ENCODE measurements around the gene PER2. TPM values are rescaled to one million over a fixed set of nuclear protein-coding genes. Genes with fewer than 3 reads are reported as not detected.

Gene PER2
- total and polyA plus RNA-seq, 2 donors (not counting 3 experiments of a cell fraction or from before 2014, with no cell fraction given), result 0.86 to 3.8 TPM

DNA sequence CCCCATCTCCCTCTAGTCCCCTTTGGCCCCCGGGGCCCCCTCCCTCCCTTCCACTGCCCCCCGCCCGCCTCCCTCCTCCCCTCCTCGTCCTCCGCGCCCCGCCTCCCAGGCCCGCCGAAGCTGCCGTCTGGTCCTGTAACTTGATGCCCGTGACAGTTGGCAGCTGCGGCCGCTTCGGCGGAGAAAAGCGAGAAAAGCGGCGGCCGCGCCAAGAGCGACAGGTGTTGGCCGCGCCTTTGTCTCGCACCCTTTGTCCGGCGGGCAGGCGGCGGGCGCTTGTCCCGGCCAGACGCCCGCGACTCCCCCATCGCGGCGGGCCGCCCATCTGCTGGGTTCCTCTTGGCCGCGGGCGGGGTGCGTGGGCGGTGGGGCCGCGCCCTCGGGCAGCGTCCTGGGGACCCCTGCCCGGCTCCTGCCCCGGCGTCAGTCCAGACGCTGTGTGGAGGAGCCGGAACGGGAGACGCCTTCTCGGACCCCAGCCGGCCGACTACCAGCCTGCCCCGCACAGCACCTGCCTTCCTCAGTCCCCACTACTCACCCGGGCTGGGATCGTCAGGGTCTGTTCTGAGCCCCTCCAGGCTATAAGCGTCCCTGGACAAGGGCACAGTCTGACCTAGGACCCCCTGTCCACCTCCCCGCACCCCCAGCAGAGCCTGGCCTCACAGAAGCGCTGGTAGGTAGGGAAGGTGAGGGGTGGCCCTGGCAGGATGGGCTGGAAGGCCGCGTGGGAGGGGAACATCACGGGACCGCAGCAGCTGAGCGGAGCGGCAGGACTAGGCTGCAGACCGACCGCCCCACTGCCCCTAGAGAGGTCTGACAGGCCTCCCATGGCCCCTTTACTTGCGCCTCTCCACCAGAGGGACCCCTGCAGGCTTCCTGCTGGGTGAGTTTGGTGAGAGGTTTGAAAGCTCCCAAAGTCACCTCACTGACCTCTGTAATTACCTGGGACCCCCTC, 47.4 kb downstream of the PER2 start:
- no TSS peak for BruUV-seq (replicated peaks)
- CTCF ChIA-PET, result interaction anchor here (2.5 kb wide), 1 partner anchor 23 kb away, joined by 13 read pairs; no protein-coding TSS in a partner anchor
- intact Hi-C loops (cut with micrococcal nuclease), result loop anchor here (1.0 to 10.0 kb wide), 3 partner anchors 22 to 566 kb away; partner anchors contain the start of gene UBE2F

More for the DNA sequence above, 47.4 kb downstream of the PER2 start:
- Histone ChIP-seq H3K27me3 (ENCODE audit: control insufficient read depth in 2 of 2, insufficient read depth in 2 of 2, low read length in 2 of 2) (peaks cover 7 to 12% of the 10 kb centered on the region in 2 experiments), H3K9ac (replicated peaks; ENCODE audit: extremely low read depth, insufficient read depth, low read length) (no peak overlapping the region), H3K4me2 (ENCODE audit: insufficient read depth, low read length) (no peak overlapping the region), H3K9me1 (replicated peaks; ENCODE audit: control insufficient read depth, extremely low read depth, insufficient read depth, low read length) (no peaks in the 10 kb centered on the region), H3K4me1 (ENCODE audit: control insufficient read depth, extremely low read depth, insufficient read depth, low read length) (peaks cover 3% of the 10 kb centered on the region), H3K4me3 (replicated peaks in 1 of 3; ENCODE audit: insufficient read depth in 1 of 3, low read depth in 1 of 3, low read length in 3 of 3) (no peak overlapping the region), H3K27ac (ENCODE audit: insufficient read depth, low read depth, low read length) (no peak overlapping the region), H3K79me2 (ENCODE audit: control insufficient read depth, insufficient read depth, low read length) (no peaks in the 10 kb centered on the region), H3K9me3 (replicated peaks; ENCODE audit: control insufficient read depth, insufficient read depth, low read length) (no peaks in the 10 kb centered on the region), H4K20me1 (replicated peaks; ENCODE audit: control insufficient read depth, extremely low read depth, insufficient read depth, low read length) (no peaks in the 10 kb centered on the region), H2AFZ (ENCODE audit: low read depth, low read length) (no peak overlapping the region), H3K36me3 (ENCODE audit: control insufficient read depth in 2 of 2, extremely low read depth in 1 of 2, insufficient read depth in 2 of 2, low read length in 2 of 2) (no peaks in the 10 kb centered on the region)
- peak; percentile 17 for DNase-seq (ENCODE audit: low read depth, low spot score)
- dilution Hi-C loops (cut with MboI; ENCODE audit: extremely low pct_ligation_motif_present, low sequenced_read_pairs), result no loop called here
- POLR2A ChIA-PET, result no interaction called here
- FAIRE-seq, result peak; percentile 42
- no peak for TF ChIP-seq FOS (IDR thresholded peaks at IDR 0.05; ENCODE audit: borderline replicate concordance, insufficient read depth, low read length)
- TF ChIP-seq, protein P1, sequence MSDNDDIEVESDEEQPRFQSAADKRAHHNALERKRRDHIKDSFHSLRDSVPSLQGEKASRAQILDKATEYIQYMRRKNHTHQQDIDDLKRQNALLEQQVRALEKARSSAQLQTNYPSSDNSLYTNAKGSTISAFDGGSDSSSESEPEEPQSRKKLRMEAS (IDR thresholded peaks at IDR 0.05; ENCODE audit: insufficient read depth, insufficient read length), result no peak
- no peak for TF ChIP-seq GATA2 (IDR thresholded peaks at IDR 0.05; ENCODE audit: insufficient read depth, insufficient read length, low read depth, low read length)
- no peak for TF ChIP-seq JUN (IDR thresholded peaks at IDR 0.05; ENCODE audit: borderline replicate concordance, insufficient read depth, insufficient read length, low read depth)
- no peak for TF ChIP-seq POLR2AphosphoS5 (IDR thresholded peaks at IDR 0.05; ENCODE audit: insufficient read depth, low read depth, low read length)
- no peak for TF ChIP-seq MYC (IDR thresholded peaks at IDR 0.05; ENCODE audit: low read depth, low read length)
- TF ChIP-seq POLR2A (IDR thresholded peaks at IDR 0.05; ENCODE audit: low read depth, low read length), result no peak
- no peak for TF ChIP-seq EZH2 (IDR thresholded peaks at IDR 0.05; ENCODE audit: borderline replicate concordance, low read depth, low read length, severe bottlenecking)
